Liver (tissue), 9 donors: ENCODE data around the gene RGS10. TPM values are rescaled to one million over a fixed set of nuclear protein-coding genes. Genes with fewer than 3 reads are reported as not detected.

Source experiments
- DNase-seq: peaks from one replicate; pipeline ENCODE4 v3.0.0-alpha.2; 2017; ENCODE audit warnings: low spot score
- H3K27ac ChIP-seq, 2 donors: one replicate each; pipeline ENCODE4 v1.7.0; 2013; ENCODE audit warnings: inconsistent platforms in 2 of 2, low read length in 2 of 2, control low read depth in 1 of 2, low read depth in 1 of 2, mild to moderate bottlenecking in 1 of 2
- H3K27me3 ChIP-seq, 4 donors: one replicate each; pipeline versions ENCODE4 v1.6.1 to v1.7.0; 2013; ENCODE audit warnings: low read length in 3 of 4, inconsistent platforms in 1 of 4, mild to moderate bottlenecking in 1 of 4, moderate library complexity in 1 of 4; ENCODE audit not compliant: control insufficient read depth in 4 of 4, insufficient read depth in 4 of 4
- H3K36me3 ChIP-seq, 4 donors: one replicate each; pipeline versions ENCODE4 v1.6.1 to v1.7.0; 2013; ENCODE audit warnings: low read length in 3 of 4, mild to moderate bottlenecking in 3 of 4, low read depth in 1 of 4, moderate library complexity in 1 of 4; ENCODE audit not compliant: control insufficient read depth in 4 of 4, insufficient read depth in 3 of 4
- H3K4me1 ChIP-seq, 4 donors: one replicate each; pipeline versions ENCODE4 v1.6.1 to v1.7.0; 2013; ENCODE audit warnings: low read length in 3 of 4, mild to moderate bottlenecking in 3 of 4, moderate library complexity in 1 of 4; ENCODE audit not compliant: control insufficient read depth in 4 of 4, insufficient read depth in 4 of 4
- H3K4me3 ChIP-seq, 3 donors: one replicate each; pipeline versions ENCODE4 v1.6.1 to v1.7.0; 2013; ENCODE audit warnings: low read length in 3 of 3, control low read depth in 1 of 3, low read depth in 1 of 3, mild to moderate bottlenecking in 1 of 3
- H3K9ac ChIP-seq, 2 donors: one replicate each; pipeline ENCODE4 v1.7.0; 2013; ENCODE audit warnings: low read length in 2 of 2, mild to moderate bottlenecking in 2 of 2, moderate library complexity in 2 of 2, control low read depth in 1 of 2, low read depth in 1 of 2
- H3K9me3 ChIP-seq, 4 donors: one replicate each; pipeline versions ENCODE4 v1.6.1 to v1.7.0; 2013; ENCODE audit warnings: low read length in 3 of 4; ENCODE audit not compliant: control insufficient read depth in 4 of 4
- EGR1 ChIP-seq, 2 donors: IDR thresholded peaks; 2 replicates each; pipeline ENCODE4 v1.6.1; 2016 to 2018; ENCODE audit warnings: antibody characterized with exemption in 2 of 2, low read depth in 2 of 2
- FOXA1 ChIP-seq: IDR thresholded peaks from 2 replicates; pipeline ENCODE4 v1.6.1; 2016; ENCODE audit warnings: antibody characterized with exemption
- JUND ChIP-seq, 2 donors: IDR thresholded peaks; 2 replicates each; pipeline ENCODE4 v1.6.1; 2016; ENCODE audit warnings: antibody characterized with exemption in 2 of 2
- RAD21 ChIP-seq, 2 donors: IDR thresholded peaks; 2 replicates each; pipeline ENCODE4 v1.6.1; 2016; ENCODE audit warnings: antibody characterized with exemption in 2 of 2, mild to moderate bottlenecking in 2 of 2
- RXRA ChIP-seq, 2 donors: IDR thresholded peaks; 2 replicates each; pipeline ENCODE4 v1.6.1; 2017 to 2018; ENCODE audit warnings: antibody characterized with exemption in 2 of 2, mild to moderate bottlenecking in 1 of 2
- TAF1 ChIP-seq: conservative IDR thresholded peaks from 2 replicates; pipeline ENCODE4 v1.6.1; 2016; ENCODE audit warnings: antibody characterized with exemption, mild to moderate bottlenecking
- YY1 ChIP-seq: IDR thresholded peaks from 2 replicates; pipeline ENCODE4 v1.6.1; 2016; ENCODE audit warnings: antibody characterized with exemption, mild to moderate bottlenecking
- WGBS: extraction: QIAGEN DNeasy Blood & Tissue Kit; methylation state at CpG from one replicate; pipeline ENCODE4 v1.1.7; 2013; 5-methylcytosine and 5-hydroxymethylcytosine counted together
- polyA plus RNA-seq, 2 donors: library from polyadenylated mRNA; stranded (reverse) in 1 of 2; unstranded in 1 of 2; fragments of 200-250 nt in 1 of 2; fragments of >200 nt in 1 of 2; fragmentation: Nextera tagmentation in 1 of 2; extraction: Ambion mirVana in 1 of 2; gene quantifications; one replicate each; pipeline versions ENCODE4 v1.2.1 to v1.2.3, GENCODE V29; 2013 to 2015
- total RNA-seq, 2 donors: library from RNA; depleted of rRNA; stranded (reverse); fragments of >200 nt; gene quantifications; one replicate each; pipeline ENCODE4 v1.2.3, GENCODE V29; 2014
- TF ChIP-seq, protein P1 (sequence below): IDR thresholded peaks from 2 replicates; pipeline ENCODE4 v1.6.1; 2016; ENCODE audit warnings: antibody characterized with exemption, mild to moderate bottlenecking
- TF ChIP-seq, protein P2 (sequence below): IDR thresholded peaks from 2 replicates; pipeline ENCODE4 v1.6.1; 2016; ENCODE audit warnings: antibody characterized with exemption
- TF ChIP-seq, protein P3 (sequence below): IDR thresholded peaks from 2 replicates; pipeline ENCODE4 v1.6.1; 2016; ENCODE audit warnings: antibody characterized with exemption
- donor health status: healthy.
- donor health status: healthy.
- donor health status: healthy.
- donor health status: healthy.
- donor health status: healthy.

RGS10 gene
- total and polyA plus RNA-seq, 4 donors: 1.8 to 51.9 (median 2.2) TPM

DNA sequence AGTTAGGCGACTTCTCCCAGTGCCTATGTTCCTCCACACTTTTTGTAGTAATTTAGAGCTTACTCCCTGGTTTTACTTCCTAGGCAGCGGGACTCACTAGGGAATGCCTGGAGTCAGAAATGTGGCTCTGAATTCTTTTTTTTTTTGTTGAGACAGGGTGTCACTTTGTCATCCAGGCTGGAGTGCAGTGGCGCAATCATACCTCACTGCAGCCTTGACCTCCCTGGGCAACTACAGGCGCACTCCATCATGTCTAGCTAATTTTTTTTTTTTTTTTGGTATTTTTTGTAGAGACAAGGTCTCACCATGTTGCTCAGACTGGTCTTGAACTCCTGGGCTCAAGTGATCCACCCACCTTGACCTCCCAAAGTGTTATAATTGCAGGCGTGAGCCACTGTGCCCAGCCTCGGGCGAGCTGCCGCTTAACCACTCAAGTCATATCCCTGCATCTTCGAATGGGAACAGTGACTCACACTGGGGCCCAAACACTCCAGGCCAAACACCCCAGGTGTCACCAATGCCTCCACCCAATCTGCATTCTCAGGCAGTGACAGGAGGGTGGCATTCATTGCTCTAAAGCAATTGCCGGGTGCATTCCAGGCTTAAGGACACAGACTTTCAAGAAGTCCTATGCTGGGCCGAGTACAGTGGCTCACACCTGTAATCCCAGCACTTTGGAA is 19.6 kb downstream of the RGS10 start (continued):
- TF ChIP-seq, protein P1, sequence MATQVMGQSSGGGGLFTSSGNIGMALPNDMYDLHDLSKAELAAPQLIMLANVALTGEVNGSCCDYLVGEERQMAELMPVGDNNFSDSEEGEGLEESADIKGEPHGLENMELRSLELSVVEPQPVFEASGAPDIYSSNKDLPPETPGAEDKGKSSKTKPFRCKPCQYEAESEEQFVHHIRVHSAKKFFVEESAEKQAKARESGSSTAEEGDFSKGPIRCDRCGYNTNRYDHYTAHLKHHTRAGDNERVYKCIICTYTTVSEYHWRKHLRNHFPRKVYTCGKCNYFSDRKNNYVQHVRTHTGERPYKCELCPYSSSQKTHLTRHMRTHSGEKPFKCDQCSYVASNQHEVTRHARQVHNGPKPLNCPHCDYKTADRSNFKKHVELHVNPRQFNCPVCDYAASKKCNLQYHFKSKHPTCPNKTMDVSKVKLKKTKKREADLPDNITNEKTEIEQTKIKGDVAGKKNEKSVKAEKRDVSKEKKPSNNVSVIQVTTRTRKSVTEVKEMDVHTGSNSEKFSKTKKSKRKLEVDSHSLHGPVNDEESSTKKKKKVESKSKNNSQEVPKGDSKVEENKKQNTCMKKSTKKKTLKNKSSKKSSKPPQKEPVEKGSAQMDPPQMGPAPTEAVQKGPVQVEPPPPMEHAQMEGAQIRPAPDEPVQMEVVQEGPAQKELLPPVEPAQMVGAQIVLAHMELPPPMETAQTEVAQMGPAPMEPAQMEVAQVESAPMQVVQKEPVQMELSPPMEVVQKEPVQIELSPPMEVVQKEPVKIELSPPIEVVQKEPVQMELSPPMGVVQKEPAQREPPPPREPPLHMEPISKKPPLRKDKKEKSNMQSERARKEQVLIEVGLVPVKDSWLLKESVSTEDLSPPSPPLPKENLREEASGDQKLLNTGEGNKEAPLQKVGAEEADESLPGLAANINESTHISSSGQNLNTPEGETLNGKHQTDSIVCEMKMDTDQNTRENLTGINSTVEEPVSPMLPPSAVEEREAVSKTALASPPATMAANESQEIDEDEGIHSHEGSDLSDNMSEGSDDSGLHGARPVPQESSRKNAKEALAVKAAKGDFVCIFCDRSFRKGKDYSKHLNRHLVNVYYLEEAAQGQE: no peak
- TF ChIP-seq, protein P2, sequence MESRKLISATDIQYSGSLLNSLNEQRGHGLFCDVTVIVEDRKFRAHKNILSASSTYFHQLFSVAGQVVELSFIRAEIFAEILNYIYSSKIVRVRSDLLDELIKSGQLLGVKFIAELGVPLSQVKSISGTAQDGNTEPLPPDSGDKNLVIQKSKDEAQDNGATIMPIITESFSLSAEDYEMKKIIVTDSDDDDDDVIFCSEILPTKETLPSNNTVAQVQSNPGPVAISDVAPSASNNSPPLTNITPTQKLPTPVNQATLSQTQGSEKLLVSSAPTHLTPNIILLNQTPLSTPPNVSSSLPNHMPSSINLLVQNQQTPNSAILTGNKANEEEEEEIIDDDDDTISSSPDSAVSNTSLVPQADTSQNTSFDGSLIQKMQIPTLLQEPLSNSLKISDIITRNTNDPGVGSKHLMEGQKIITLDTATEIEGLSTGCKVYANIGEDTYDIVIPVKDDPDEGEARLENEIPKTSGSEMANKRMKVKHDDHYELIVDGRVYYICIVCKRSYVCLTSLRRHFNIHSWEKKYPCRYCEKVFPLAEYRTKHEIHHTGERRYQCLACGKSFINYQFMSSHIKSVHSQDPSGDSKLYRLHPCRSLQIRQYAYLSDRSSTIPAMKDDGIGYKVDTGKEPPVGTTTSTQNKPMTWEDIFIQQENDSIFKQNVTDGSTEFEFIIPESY: no peak

DNA sequence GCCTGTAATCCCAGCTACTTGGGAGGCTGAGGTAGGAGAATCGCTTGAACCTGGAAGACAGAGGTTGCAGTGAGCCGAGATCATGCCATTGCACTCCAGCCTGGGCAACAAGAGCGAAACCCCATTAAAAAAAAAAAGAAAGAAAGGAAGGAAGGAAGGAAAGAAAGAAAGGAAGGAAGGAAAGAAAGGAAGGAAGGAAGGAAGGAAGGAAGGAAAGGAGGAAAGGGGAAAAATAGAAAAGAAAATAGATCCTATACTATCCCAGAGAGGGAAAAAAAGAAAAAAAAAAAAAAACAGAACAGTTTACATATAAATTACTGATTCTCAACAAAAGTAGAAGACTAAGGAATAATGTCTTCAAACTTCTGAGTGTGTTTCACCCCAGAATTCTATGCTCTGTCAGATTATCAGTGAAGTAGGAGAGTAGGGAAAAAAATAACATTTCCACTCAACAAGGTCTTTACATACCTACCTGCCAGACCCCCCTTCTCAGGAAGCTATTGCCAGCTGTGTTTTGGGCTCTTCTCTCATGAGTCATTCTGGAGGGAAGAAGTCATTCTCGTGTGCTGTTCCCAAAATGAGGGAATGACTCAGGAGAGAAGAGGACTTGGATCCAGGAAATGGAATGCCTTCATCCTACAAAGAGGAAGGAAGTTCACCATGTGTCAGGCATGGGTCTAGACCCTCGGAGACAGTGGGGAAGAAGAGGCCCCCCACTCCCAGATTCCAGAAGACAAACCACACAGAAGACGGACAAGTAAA is 20.9 kb downstream of the RGS10 start:
- Histone ChIP-seq H3K36me3 (no peaks in the 10 kb centered on the region), H3K4me1 (peaks cover 0 to 3% (median 0%) of the 10 kb centered on the region in 4 donors), H3K9ac (no peak overlapping the region), H3K4me3 (no peak overlapping the region), H3K27ac (no peak overlapping the region), H3K27me3 (no peaks in the 10 kb centered on the region), H3K9me3 (no peaks in the 10 kb centered on the region)
- TF ChIP-seq JUND (IDR thresholded peaks at IDR 0.05) (no peak), RXRA (IDR thresholded peaks at IDR 0.05) (no peak), YY1 (no peak)
- TF ChIP-seq, protein P3, sequence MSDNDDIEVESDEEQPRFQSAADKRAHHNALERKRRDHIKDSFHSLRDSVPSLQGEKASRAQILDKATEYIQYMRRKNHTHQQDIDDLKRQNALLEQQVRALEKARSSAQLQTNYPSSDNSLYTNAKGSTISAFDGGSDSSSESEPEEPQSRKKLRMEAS: no peak
- TF ChIP-seq, protein P2: no peak
- no peak for DNase-seq
- WGBS: 88% methylated on average over 6 of the region's 6 CpGs

DNA sequence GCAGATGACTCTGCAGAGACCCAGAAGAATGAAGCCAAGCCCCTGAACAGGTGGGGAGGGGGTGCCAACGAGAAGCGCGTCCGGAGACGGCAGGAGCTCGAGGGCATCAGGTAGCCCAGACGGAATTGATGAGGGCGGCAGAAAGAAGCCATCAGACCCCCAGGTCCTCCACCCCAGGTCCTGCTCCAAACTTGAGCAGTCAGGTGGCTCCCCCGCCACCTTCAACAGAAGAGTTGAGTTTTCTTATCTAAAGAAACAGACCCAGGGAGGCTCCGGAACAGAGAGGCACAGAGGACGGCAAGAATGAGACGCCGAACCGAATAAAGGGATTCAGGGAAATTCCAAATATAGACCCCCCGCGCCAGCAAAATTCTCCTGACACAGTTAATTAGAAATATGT is 22.2 kb downstream of the RGS10 start:
- Histone ChIP-seq H3K4me1 (peaks cover 0 to 3% (median 0%) of the 10 kb centered on the region in 4 donors), H3K9ac (no peak overlapping the region), H3K9me3 (no peaks in the 10 kb centered on the region), H3K4me3 (no peak overlapping the region), H3K36me3 (no peaks in the 10 kb centered on the region), H3K27me3 (no peaks in the 10 kb centered on the region), H3K27ac (no peak overlapping the region)
- 93% methylated on average over 16 of the region's 16 CpGs for WGBS
- DNase-seq: no peak
- TF ChIP-seq, protein P1: no peak
- no peak for TF ChIP-seq YY1
- TF ChIP-seq JUND (IDR thresholded peaks at IDR 0.05): no peak
- no peak for TF ChIP-seq EGR1 (IDR thresholded peaks at IDR 0.05; ENCODE audit: low read depth in 2 of 2)
- no peak for TF ChIP-seq RAD21 (IDR thresholded peaks at IDR 0.05)
- TF ChIP-seq FOXA1: no peak
- TF ChIP-seq TAF1: no peak
